HEK293T (cell line): ENCODE results near the gene ERBB2.

Experiments used
- CTCF ChIA-PET: fragments of 350-600 bp; formaldehyde crosslinking; extraction: SDS; loops from one replicate; lab custom pipeline; 2021; ENCODE audit warnings: antibody characterized with exemption, inconsistent platforms; lab: Yijun Ruan, JAX
- POLR2A ChIA-PET: fragments of 350-600 bp; formaldehyde crosslinking; extraction: SDS; loops from one replicate; lab custom pipeline; 2020; ENCODE audit warnings: antibody characterized with exemption, inconsistent platforms; lab: Yijun Ruan, JAX
- DNase-seq: peaks from one replicate; pipeline ENCODE4 v3.0.0; 2012; ENCODE audit warnings: mixed read lengths; ENCODE audit errors: extremely low spot score
- ARNT ChIP-seq: fragments of 450-650 bp; IDR thresholded peaks from 2 replicates; pipeline ENCODE4 v1.6.1; 2017; ENCODE audit warnings: mild to moderate bottlenecking
- BHLHE40 ChIP-seq: fragments of 450-650 bp; IDR thresholded peaks from 2 replicates; pipeline ENCODE4 v1.6.1; 2016; ENCODE audit warnings: mild to moderate bottlenecking, moderate library complexity, borderline replicate concordance
- CTBP1 ChIP-seq: fragments of 450-650 bp; IDR thresholded peaks from 2 replicates; pipeline ENCODE4 v1.6.1; 2016; ENCODE audit warnings: borderline replicate concordance
- ELF4 ChIP-seq: fragments of 450-650 bp; IDR thresholded peaks from 2 replicates; pipeline ENCODE4 v1.6.1; 2017; ENCODE audit warnings: antibody characterized with exemption
- FOXA1 ChIP-seq: fragments of 450-650 bp; IDR thresholded peaks from 2 replicates; pipeline ENCODE4 v1.6.1; 2016; ENCODE audit warnings: mild to moderate bottlenecking
- FOXK2 ChIP-seq: fragments of 450-650 bp; IDR thresholded peaks from 2 replicates; pipeline ENCODE4 v1.6.1; 2016; ENCODE audit warnings: mild to moderate bottlenecking
- FOXM1 ChIP-seq: fragments of 450-650 bp; IDR thresholded peaks from 2 replicates; pipeline ENCODE4 v1.6.1; 2017; ENCODE audit warnings: mild to moderate bottlenecking, borderline replicate concordance
- HDGF ChIP-seq: fragments of 450-650 bp; IDR thresholded peaks from 2 replicates; pipeline ENCODE4 v1.6.1; 2017; ENCODE audit warnings: antibody characterized with exemption, borderline replicate concordance
- L3MBTL2 ChIP-seq: fragments of 450-650 bp; conservative IDR thresholded peaks from 2 replicates; pipeline ENCODE4 v1.6.1; 2016; ENCODE audit warnings: mild to moderate bottlenecking
- LEF1 ChIP-seq: fragments of 450-650 bp; IDR thresholded peaks from 2 replicates; pipeline ENCODE4 v1.6.1; 2017; ENCODE audit warnings: mild to moderate bottlenecking, borderline replicate concordance
- NFRKB ChIP-seq: fragments of 450-650 bp; IDR thresholded peaks from 2 replicates; pipeline ENCODE4 v1.6.1; 2016; ENCODE audit warnings: mild to moderate bottlenecking, moderate library complexity
- PKNOX1 ChIP-seq: fragments of 450-650 bp; IDR thresholded peaks from 2 replicates; pipeline ENCODE4 v1.6.1; 2016
- SP1 ChIP-seq: fragments of 450-650 bp; IDR thresholded peaks from 2 replicates; pipeline ENCODE4 v1.6.1; 2017
- SUZ12 ChIP-seq: fragments of 450-650 bp; IDR thresholded peaks from 2 replicates; pipeline ENCODE4 v1.6.1; 2016; ENCODE audit warnings: mild to moderate bottlenecking
- TARDBP ChIP-seq: fragments of 450-650 bp; IDR thresholded peaks from 2 replicates; pipeline ENCODE4 v1.6.1; 2016
- ZNF384 ChIP-seq: fragments of 450-650 bp; IDR thresholded peaks from 2 replicates; pipeline ENCODE4 v1.6.1; 2016

The ERBB2 gene

GRCh38 chr17:39672522-39673334 is 27.1 kb upstream of the ERBB2 start:
- POLR2A ChIA-PET, result interaction anchor here (1.0 to 2.4 kb wide), 4 partner anchors 15 to 27 kb away, joined by 4 to 15 read pairs (median 8); partner anchors contain the start of genes ERBB2 and PGAP3
- TF ChIP-seq BHLHE40 (no peak), FOXA1 (no peak), PKNOX1 (no peak), NFRKB (no peak), SUZ12 (no peak), CTBP1 (no peak), HDGF (no peak), LEF1 (no peak), TARDBP (no peak), FOXM1 (no peak), ZNF384 (no peak), ARNT (no peak), L3MBTL2 (no peak), FOXK2 (no peak), SP1 (no peak)
- DNase-seq, result no peak
- CTCF ChIA-PET, result interaction anchor here (0.8 to 6.1 kb wide), 4 partner anchors 19 to 83 kb away, joined by 3 to 77 read pairs (median 16); no protein-coding TSS in a partner anchor

GRCh38 chr17:39673335-39674081 is 26.4 kb upstream of the ERBB2 start:
- no peak for TF ChIP-seq SP1
- TF ChIP-seq ZNF384, result no peak
- TF ChIP-seq CTBP1, result no peak
- no peak for TF ChIP-seq SUZ12
- TF ChIP-seq L3MBTL2, result no peak
- no peak for TF ChIP-seq PKNOX1
- TF ChIP-seq FOXA1, result no peak
- TF ChIP-seq HDGF, result no peak
- TF ChIP-seq BHLHE40, result no peak
- CTCF ChIA-PET, result interaction anchor here (1.3 to 6.1 kb wide), 2 partner anchors 19 to 51 kb away, joined by 3 to 77 read pairs; no protein-coding TSS in a partner anchor
- DNase-seq, result no peak
- POLR2A ChIA-PET, result interaction anchor here (1.0 to 2.3 kb wide), 2 partner anchors 15 to 26 kb away, joined by 4 to 12 read pairs; partner anchors contain the start of genes ERBB2 and PGAP3

- DNase-seq, result no peak
- ChIA-PET CTCF (interaction anchor here (0.6 to 6.1 kb wide), 4 partner anchors 19 to 437 kb away, joined by 3 to 77 read pairs (median 3); no protein-coding TSS in a partner anchor), POLR2A (interaction anchor here (2.3 kb wide), 1 partner anchor 14 kb away, joined by 12 read pairs; the partner anchor contains the start of gene PGAP3)
- TF ChIP-seq ARNT (no peak), FOXA1 (no peak), PKNOX1 (no peak), CTBP1 (no peak), ZNF384 (no peak)
Observed at GRCh38 chr17:39674179-39674578, 25.7 kb upstream of the ERBB2 start.

- no peak for TF ChIP-seq SP1
- TF ChIP-seq TARDBP, result no peak
- no peak for TF ChIP-seq ARNT
- TF ChIP-seq CTBP1, result no peak
- TF ChIP-seq ZNF384, result no peak
- no peak for TF ChIP-seq ELF4
- TF ChIP-seq FOXK2, result no peak
- no peak for TF ChIP-seq L3MBTL2
- no peak for TF ChIP-seq LEF1
- no peak for TF ChIP-seq SUZ12
- no peak for TF ChIP-seq FOXM1
- TF ChIP-seq BHLHE40, result no peak
- no peak for TF ChIP-seq NFRKB
- TF ChIP-seq FOXA1, result no peak
- TF ChIP-seq PKNOX1, result no peak
- CTCF ChIA-PET, result interaction anchor here (0.6 to 1.6 kb wide), 4 partner anchors 40 to 436 kb away, joined by 3 to 4 read pairs (median 3); no protein-coding TSS in a partner anchor
- POLR2A ChIA-PET, result interaction anchor here (1.2 to 2.3 kb wide), 2 partner anchors 13 to 14 kb away, joined by 4 to 12 read pairs; partner anchors contain the start of gene PGAP3
- DNase-seq, result no peak
Observed at GRCh38 chr17:39674702-39675389, 25.0 kb upstream of the ERBB2 start.
